Fibroblast of peridontal ligament (primary cell): ENCODE data around the gene UQCR11.
"Not testable (repeated sequence)": the region's sequence is repeated elsewhere in the genome, so short reads cannot be mapped to it uniquely, and the experiment has no call there.

Experiments used
- DNase-seq: peaks from one replicate; pipeline ENCODE4 v3.0.0-alpha.2; 2010; ENCODE audit errors: extremely low read depth

The UQCR11 gene

GRCh38 chr19:1605236-1606137 lies at the start of gene UQCR11:
TSS of gene UQCR11 (minus strand) at chr19:1605462. CDS start at chr19:1605409, 53 bp downstream.
- DNase-seq = peak; percentile 95

- no peak for DNase-seq
Observed at GRCh38 chr19:1654178-1654792, 49.0 kb upstream of the UQCR11 start.

- no peak for DNase-seq
Observed at GRCh38 chr19:1653300-1653628, 48.0 kb upstream of the UQCR11 start.

GRCh38 chr19:1652471-1653299 lies 47.4 kb upstream of the UQCR11 start, which contains the start of gene TCF3:
TSS of gene TCF3 (minus strand) at chr19:1652615. CDS start at chr19:1650248, 2,367 bp downstream.
- DNase-seq = peak; percentile 99

GRCh38 chr19:1651568-1652291 lies 46.5 kb upstream of the UQCR11 start:
- DNase-seq = peak; percentile 9

- peak; percentile 29 for DNase-seq
Observed at GRCh38 chr19:1650650-1651567, 45.6 kb upstream of the UQCR11 start.

- DNase-seq = no peak
Observed at GRCh38 chr19:1649706-1650649, 44.7 kb upstream of the UQCR11 start.

GRCh38 chr19:1648920-1649541 lies 43.8 kb upstream of the UQCR11 start:
- DNase-seq = no peak

- no peak for DNase-seq
Observed at GRCh38 chr19:1648459-1648849, 43.2 kb upstream of the UQCR11 start.

- no peak for DNase-seq
Observed at GRCh38 chr19:1647501-1648458, 42.5 kb upstream of the UQCR11 start.

GRCh38 chr19:1646659-1647453 lies 41.6 kb upstream of the UQCR11 start:
- DNase-seq = no peak

GRCh38 chr19:1646149-1646548 lies 40.9 kb upstream of the UQCR11 start:
- no peak for DNase-seq

GRCh38 chr19:1645299-1645698 lies 40.0 kb upstream of the UQCR11 start:
- no peak for DNase-seq

- DNase-seq = no peak
Observed at GRCh38 chr19:1644070-1644469, 38.8 kb upstream of the UQCR11 start.

- DNase-seq = not testable (repeated sequence)
Observed at GRCh38 chr19:1640893-1641448, 35.7 kb upstream of the UQCR11 start.
